K562 treated with DMSO at 1 percent for 12 hours (cell line): ENCODE results near the gene CDR2L. TPM values are rescaled to one million over a fixed set of nuclear protein-coding genes. Genes with fewer than 3 reads are reported as not detected.

Source experiments
- total RNA-seq: library from RNA; unstranded; fragments of 300-600 nt; gene quantifications from 2 replicates; pipeline ENCODE4 v1.2.3, GENCODE V29; 2022; ENCODE audit not compliant: insufficient read depth

CDR2L gene
- 10.4 and 14.9 TPM in 2 replicates for total RNA-seq

DNA sequence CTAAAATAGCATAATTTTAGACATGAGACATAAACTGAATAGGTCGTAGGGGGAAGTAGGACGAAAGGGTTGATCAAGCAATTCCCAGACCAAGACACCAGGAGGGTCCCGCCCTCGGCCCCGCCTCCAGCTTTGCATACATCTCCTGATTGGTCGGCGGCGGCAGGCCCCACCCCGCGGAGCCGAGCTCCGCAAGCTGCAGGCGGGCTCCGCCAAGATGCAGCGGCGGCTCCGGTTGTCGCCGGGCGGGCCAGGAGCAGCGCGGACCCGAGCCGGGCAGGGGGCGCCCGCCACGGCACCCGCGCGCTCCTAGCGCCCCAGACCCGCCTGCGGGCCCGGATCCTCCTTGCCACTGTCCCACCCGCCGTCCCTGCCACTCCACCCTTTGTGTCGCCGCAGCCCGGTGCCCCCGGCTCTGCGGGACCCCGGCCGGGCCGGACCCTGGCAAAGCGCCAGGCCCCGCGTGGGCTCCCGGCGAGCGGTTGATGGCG, at the start of gene CDR2L:
TSS of gene CDR2L (plus strand) at position 215 of the 491 bp plus-strand sequence. CDS start 412 bp downstream, outside the sequence.

DNA sequence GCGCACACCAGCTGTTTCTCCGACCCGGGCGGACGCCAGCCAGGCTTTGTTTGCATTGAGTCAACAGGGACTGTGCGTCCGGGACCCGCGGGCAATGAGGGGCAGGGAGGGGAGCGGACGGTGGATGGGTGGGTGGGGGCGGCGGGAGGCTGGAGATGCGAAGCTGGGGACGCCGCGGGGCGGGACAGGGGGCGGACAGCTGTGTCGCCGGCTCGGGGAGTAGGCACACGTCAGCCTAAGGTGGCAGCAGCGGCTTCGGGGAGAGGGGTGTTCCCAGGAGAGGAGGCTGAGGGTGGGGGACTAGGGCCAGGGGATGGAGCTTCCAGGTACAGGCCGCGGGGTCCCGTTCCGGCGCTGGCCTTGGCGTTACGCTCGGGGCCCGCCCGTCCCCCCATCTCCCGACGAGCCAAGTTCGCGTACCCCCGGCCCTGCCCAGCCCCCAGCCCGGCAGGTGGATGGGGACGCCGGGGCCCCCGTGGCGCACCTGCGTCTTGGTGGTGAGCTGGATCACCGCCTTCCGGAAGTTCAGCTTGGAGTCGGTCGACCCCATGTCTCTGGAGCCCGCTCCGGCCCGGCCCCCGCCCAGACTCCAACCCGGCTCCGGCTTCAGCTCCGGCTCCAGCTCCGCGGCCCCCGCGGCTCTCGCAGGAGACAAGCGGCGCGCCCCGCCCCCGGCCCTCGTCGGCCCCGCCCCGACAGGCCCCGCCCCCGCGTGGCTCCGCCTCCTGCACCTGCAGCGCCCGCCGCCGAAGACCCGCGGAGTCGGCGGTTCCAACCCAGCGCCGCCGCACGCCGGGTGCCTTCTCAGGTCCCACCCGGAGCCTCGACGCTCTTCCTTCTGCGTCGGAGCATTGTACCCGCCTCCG, 15.1 kb upstream of the CDR2L start, which contains the start of gene HID1:
TSS of gene HID1 (minus strand) at position 653 of the 866 bp plus-strand sequence. CDS start at position 550, 103 bp downstream.

DNA sequence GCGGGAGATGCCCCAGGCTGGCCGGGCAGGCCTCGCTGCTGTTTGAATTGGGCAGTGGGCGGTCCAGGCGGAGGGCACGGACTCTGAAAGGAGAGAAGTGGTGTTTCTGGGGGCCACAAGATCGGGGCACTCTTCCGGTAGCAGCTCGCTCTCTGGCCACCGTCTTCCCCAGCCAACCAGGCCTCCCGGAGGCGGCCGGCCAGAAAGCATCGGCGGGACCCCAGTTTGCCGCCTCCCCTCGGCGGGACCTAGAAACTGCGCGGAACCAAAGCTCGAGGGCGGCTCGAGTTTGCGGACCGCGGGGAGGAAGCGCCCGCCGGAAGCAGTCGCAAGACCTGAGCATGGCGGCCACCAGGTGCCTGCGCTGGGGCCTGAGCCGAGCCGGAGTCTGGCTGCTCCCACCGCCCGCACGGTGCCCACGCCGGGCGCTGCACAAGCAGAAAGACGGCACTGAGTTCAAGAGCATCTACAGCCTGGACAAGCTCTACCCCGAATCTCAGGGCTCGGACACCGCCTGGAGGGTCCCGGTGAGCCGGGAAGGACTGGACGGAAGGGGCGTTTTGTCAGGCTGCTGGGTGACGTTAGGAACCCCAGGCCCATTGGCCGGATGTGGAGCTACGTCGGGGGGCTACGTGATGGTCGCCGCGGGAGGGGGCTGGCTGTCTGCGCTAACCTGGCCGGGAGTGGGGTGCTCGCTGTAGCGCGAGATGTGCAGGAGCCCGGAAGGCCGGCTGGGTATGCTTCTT, 25.1 kb downstream of the CDR2L start, which contains the start of gene MRPL58:
TSS of gene MRPL58 (plus strand) at position 325 of the 746 bp plus-strand sequence. CDS start at position 342, 17 bp downstream.

DNA sequence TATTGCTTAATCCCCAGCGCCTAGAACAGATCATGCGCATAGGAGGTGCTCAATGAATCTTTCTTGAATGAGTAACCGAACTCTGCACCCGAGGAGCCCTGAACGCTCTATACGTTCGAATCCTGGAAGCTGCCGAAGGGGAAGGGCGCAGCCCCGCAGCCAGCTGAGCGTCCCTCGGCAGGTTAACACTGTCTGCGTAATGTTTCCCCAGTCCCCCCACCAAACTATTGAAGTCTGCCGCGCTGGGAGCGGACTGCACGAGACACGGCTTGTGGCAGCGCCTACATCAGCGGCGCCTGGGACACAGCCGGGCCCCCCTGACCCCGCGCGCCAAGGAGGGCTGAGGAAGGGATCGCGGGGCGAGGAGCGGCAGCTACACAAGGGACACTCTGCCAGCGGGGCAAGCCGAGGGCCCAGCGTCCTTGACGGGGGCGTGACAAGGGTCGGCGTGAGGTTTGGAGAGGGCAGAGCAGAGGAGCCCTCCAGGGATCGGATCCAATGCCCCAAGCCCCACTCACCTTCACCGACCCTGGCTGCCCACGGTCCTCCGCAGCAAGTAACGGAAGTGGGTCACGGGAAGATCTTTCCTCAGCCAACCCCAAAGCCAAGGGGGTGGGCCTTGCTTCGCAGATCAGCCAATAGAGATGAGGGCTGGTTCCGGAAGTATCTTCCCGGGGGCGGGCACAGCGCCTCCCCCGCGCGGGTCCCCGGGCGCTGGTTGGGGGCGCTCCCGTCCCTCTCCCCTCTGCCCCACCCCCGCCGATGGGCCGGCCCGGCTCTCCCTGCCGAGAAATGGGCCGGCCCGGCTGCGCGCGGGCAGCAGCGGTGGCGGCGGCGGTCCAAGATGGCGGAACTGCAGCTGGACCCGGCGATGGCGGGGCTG, 59.2 kb downstream of the CDR2L start, which contains the start of the genes ATP5PD and KCTD2:
TSS of gene ATP5PD (minus strand) at position 563 of the 883 bp plus-strand sequence. CDS start 4,319 bp downstream, outside the sequence.
TSS of gene KCTD2 (plus strand) at position 819 of the 883 bp plus-strand sequence. CDS start at position 845, 26 bp downstream.

Other genes starting within 250 kb of the CDR2L start
- gene NHERF1, start 239.0 kb upstream of the CDR2L start, total RNA-seq = 53.0 and 73.8 TPM in 2 replicates
- 22.2 and 29.1 TPM in 2 replicates for gene NAT9, start 211.3 kb upstream of the CDR2L start, total RNA-seq
- 0.36 and 0.42 TPM in 2 replicates for gene GRIN2C, start 127.7 kb upstream of the CDR2L start, total RNA-seq
- 61.2 and 87.6 TPM in 2 replicates for gene FDXR, start 114.6 kb upstream of the CDR2L start, total RNA-seq
- gene FADS6, start 94.0 kb upstream of the CDR2L start, total RNA-seq = 0.78 TPM in 1 of 2 replicates, not detected in the other
- gene USH1G, start 64.4 kb upstream of the CDR2L start, total RNA-seq = 0.86 and 1.2 TPM in 2 replicates
- gene OTOP2, start 63.4 kb upstream of the CDR2L start, total RNA-seq = 0.31 and 0.40 TPM in 2 replicates
- not detected in 2 replicates for gene OTOP3, start 51.7 kb upstream of the CDR2L start, total RNA-seq
- gene HID1, start 14.9 kb upstream of the CDR2L start, total RNA-seq = 5.2 and 5.4 TPM in 2 replicates
- 57.3 and 66.7 TPM in 2 replicates for gene MRPL58, start 25.0 kb downstream of the CDR2L start, total RNA-seq
- gene ATP5PD, start 59.3 kb downstream of the CDR2L start, total RNA-seq = 403 and 525 TPM in 2 replicates
- gene KCTD2, start 59.6 kb downstream of the CDR2L start, total RNA-seq = 21.3 and 36.3 TPM in 2 replicates
- 3.1 and 5.8 TPM in 2 replicates for gene SLC16A5, start 100.3 kb downstream of the CDR2L start, total RNA-seq
- gene ARMC7, start 122.3 kb downstream of the CDR2L start, total RNA-seq = 27.7 and 30.8 TPM in 2 replicates
- gene NT5C, start 144.1 kb downstream of the CDR2L start, total RNA-seq = 45.6 and 55.6 TPM in 2 replicates
- gene JPT1, start 166.9 kb downstream of the CDR2L start, total RNA-seq = 109 and 120 TPM in 2 replicates
- gene SUMO2, start 195.3 kb downstream of the CDR2L start, total RNA-seq = 150 and 159 TPM in 2 replicates
- gene NUP85, start 218.0 kb downstream of the CDR2L start, total RNA-seq = 67.7 and 89.9 TPM in 2 replicates